Gastrocnemius medialis (tissue), 4 donors: ENCODE measurements around the gene TSPAN9. TPM values are rescaled to one million over a fixed set of nuclear protein-coding genes. Genes with fewer than 3 reads are reported as not detected.

Source experiments
- ATAC-seq, 2 donors: fragments of 150-250 bp; one replicate each; pipeline ENCODE4 v1.9.1; 2016
- DNase-seq, 2 donors: peaks; one replicate each; pipeline ENCODE4 v3.0.0-alpha.2; 2019
- H3K27ac ChIP-seq, 4 donors: fragments of 200-600 bp; sonication (generic); 1 replicate in 1 of 4; 2 replicates in 3 of 4; pipeline ENCODE4 v1.5.1; 2016 to 2018; ENCODE audit warnings: mild to moderate bottlenecking in 2 of 4, moderate library complexity in 1 of 4
- H3K27me3 ChIP-seq, 3 donors: fragments of 200-600 bp; sonication (generic) in 2 of 3; 1 replicate in 1 of 3; 2 replicates in 2 of 3; pipeline versions ENCODE4 v1.5.1 to v1.6.0; 2016 to 2019; ENCODE audit warnings: mild to moderate bottlenecking in 1 of 3, moderate library complexity in 1 of 3
- H3K36me3 ChIP-seq, 2 donors: fragments of 200-600 bp; sonication (generic) in 1 of 2; one replicate each; pipeline ENCODE4 v1.5.1; 2017 to 2018
- H3K4me1 ChIP-seq, 2 donors: fragments of 200-600 bp; sonication (generic) in 1 of 2; one replicate each; pipeline ENCODE4 v1.5.1; 2016 to 2017; ENCODE audit warnings: mild to moderate bottlenecking in 2 of 2
- H3K4me3 ChIP-seq, 4 donors: fragments of 200-600 bp; sonication (generic) in 3 of 4; 1 replicate in 1 of 4; 2 replicates in 3 of 4; pipeline ENCODE4 v1.5.1; 2016 to 2019; ENCODE audit warnings: mild to moderate bottlenecking in 2 of 4
- H3K9me3 ChIP-seq, 3 donors: fragments of 200-600 bp; sonication (generic) in 2 of 3; 1 replicate in 1 of 3; 2 replicates in 2 of 3; pipeline ENCODE4 v1.5.1; 2016 to 2019
- CTCF ChIP-seq, 5 experiments: fragments of 450-650 bp in 3 of 5; fragments of 200-600 bp in 2 of 5; sonication (generic) in 2 of 5; IDR thresholded peaks in 4 of 5; conservative IDR thresholded peaks in 1 of 5; 1 replicate in 4 of 5; 2 replicates in 1 of 5; pipeline ENCODE4 v1.5.1; 2016 to 2019; ENCODE audit warnings: antibody characterized with exemption in 5 of 5, mild to moderate bottlenecking in 3 of 5, moderate library complexity in 3 of 5
- POLR2A ChIP-seq, 2 donors: fragments of 450-650 bp; IDR thresholded peaks; one replicate each; pipeline ENCODE4 v1.6.1; 2017; ENCODE audit warnings: antibody characterized with exemption in 2 of 2, mild to moderate bottlenecking in 2 of 2, moderate library complexity in 2 of 2
- in situ Hi-C, 4 donors: fragments of 200-750 bp; cut with MboI; loops; one replicate each; pipeline versions ENCODE4 v1.15.0 to v1.8.0; 2017; ENCODE audit warnings: low sequenced_read_pairs in 4 of 4
- intact Hi-C: fragments of 100-400 bp; cut with DNase I; formaldehyde crosslinking; loops from one replicate; pipeline ENCODE4 v1.15.1; 2023; ENCODE audit warnings: low total_unique reads
- total RNA-seq, 4 donors: library from RNA; depleted of rRNA; stranded (reverse); fragments of >200 nt; gene quantifications; one replicate each; pipeline versions ENCODE4 v1.1.0 to v1.2.3, GENCODE V29; 2016

Gene TSPAN9
- total RNA-seq, 4 donors from 2014 or later, result 4.7 to 9.4 (median 7.4) TPM

DNA sequence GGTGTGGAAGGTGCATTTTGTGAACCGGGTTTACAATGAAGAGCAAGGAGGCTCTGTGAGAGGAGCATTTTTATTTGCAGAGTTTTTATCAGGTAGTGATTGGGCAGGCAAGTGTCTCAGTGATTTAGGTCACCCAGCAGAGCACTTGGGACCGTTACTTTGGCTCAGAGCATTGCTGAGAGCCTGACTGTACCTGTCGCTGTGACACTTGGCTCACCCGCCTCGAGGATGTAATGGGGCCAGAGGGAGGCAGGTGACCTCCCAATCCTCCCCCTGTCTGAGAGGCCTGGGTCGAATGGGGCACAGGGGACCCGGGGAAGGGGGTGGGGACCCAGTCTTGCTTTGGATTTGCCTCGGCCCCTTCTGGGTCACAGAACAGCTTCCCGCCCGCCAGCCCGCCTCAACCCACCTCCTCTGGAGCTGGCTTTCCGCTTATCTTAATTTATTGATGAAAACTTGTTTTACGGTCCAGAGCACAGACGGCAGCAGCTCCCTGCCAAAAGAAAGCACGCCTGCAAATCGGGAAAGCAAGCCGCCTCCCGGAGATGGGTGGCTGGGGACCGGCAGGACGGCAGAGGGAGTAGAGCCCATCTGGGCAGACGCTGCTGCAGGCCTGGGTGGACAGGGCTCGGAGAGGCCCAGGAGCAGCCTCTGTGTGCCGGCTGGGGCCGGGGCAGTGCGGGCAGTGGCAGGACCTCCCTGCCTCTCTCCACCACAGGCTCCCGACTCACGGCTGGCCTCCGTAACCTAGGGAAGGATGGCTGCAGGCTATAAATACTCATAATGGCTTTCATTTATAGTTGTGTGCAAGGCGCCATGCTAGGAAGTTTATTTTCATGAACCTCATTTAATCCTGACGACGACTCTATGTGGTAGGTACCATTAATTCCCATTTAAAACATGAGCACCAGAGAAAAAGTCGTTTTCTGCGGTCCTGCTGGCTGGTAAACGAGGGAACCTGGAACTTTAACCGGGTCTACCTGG, 187.1 kb downstream of the TSPAN9 start:
- H3K4me3 ChIP-seq, result no peak overlapping the region
- H3K4me1 ChIP-seq, result no peaks in the 10 kb centered on the region
- no peak overlapping the region for H3K27ac ChIP-seq
- intact Hi-C loops (no loop called here), in situ Hi-C loops (no loop called here)
- H3K9me3 ChIP-seq, result no peaks in the 10 kb centered on the region
- ATAC-seq (no peak), DNase-seq (no peak)
- H3K36me3 ChIP-seq, result no peaks in the 10 kb centered on the region
- H3K27me3 ChIP-seq, result no peaks in the 10 kb centered on the region
- TF ChIP-seq POLR2A (IDR thresholded peaks at IDR 0.05) (no peak), CTCF (IDR thresholded peaks at IDR 0.05 in 4 of 5, conservative IDR thresholded peaks at IDR 0.05 in 1 of 5) (no peak)

GRCh38 chr12:3265406-3265805, 188.2 kb downstream of the TSPAN9 start:
- ATAC-seq (no peak), DNase-seq (no peak)
- intact Hi-C loops, result no loop called here
- H3K4me1 ChIP-seq, result no peaks in the 10 kb centered on the region
- no peaks in the 10 kb centered on the region for H3K27me3 ChIP-seq
- H3K27ac ChIP-seq, result no peak overlapping the region
- in situ Hi-C loops, result loop anchor here in 2 of 4 donors (5.0 kb wide), 2 partner anchors 128 to 133 kb away; no protein-coding TSS in a partner anchor
- no peaks in the 10 kb centered on the region for H3K9me3 ChIP-seq
- H3K36me3 ChIP-seq, result no peaks in the 10 kb centered on the region
- TF ChIP-seq POLR2A (IDR thresholded peaks at IDR 0.05), result no peak
- no peak for TF ChIP-seq CTCF (IDR thresholded peaks at IDR 0.05 in 4 of 5, conservative IDR thresholded peaks at IDR 0.05 in 1 of 5)
- H3K4me3 ChIP-seq, result no peak overlapping the region

DNA sequence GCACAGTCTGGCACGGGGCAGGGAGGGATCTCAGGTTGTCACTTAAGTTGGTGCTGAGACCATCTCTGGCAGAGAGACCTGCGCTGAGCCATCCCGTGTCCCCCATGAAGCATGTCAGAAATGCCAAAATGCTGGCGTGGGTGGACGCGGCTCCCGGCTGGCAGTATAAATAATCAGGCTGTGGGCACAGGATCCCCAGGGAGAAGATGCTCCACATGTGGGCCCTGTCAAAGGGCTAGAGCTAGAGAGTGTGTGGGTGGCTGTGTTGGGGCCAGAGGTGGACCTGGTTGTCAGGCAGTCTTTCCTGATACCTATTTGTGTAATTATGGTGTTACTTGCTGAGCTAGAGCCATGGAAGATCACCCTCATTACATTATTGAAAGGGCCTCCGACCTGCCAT, 189.5 kb downstream of the TSPAN9 start:
- intact Hi-C loops (no loop called here), in situ Hi-C loops (loop anchor here in 2 of 4 donors (5.0 kb wide), 2 partner anchors 129 to 134 kb away; no protein-coding TSS in a partner anchor)
- DNase-seq (no peak), ATAC-seq (no peak)
- Histone ChIP-seq H3K9me3 (no peaks in the 10 kb centered on the region), H3K27me3 (no peaks in the 10 kb centered on the region), H3K4me1 (no peaks in the 10 kb centered on the region), H3K36me3 (no peaks in the 10 kb centered on the region), H3K4me3 (no peak overlapping the region), H3K27ac (no peak overlapping the region)
- TF ChIP-seq CTCF (IDR thresholded peaks at IDR 0.05 in 4 of 5, conservative IDR thresholded peaks at IDR 0.05 in 1 of 5) (no peak), POLR2A (IDR thresholded peaks at IDR 0.05) (no peak)

GRCh38 chr12:3267690-3268089, 190.5 kb downstream of the TSPAN9 start:
- H3K4me3 ChIP-seq, result no peak overlapping the region
- DNase-seq (no peak), ATAC-seq (no peak)
- no peaks in the 10 kb centered on the region for H3K27me3 ChIP-seq
- no peaks in the 10 kb centered on the region for H3K9me3 ChIP-seq
- no peaks in the 10 kb centered on the region for H3K4me1 ChIP-seq
- TF ChIP-seq CTCF (IDR thresholded peaks at IDR 0.05 in 4 of 5, conservative IDR thresholded peaks at IDR 0.05 in 1 of 5) (no peak), POLR2A (IDR thresholded peaks at IDR 0.05) (no peak)
- H3K36me3 ChIP-seq, result no peaks in the 10 kb centered on the region
- no peak overlapping the region for H3K27ac ChIP-seq
- in situ Hi-C loops, result loop anchor here in 2 of 4 donors (5.0 kb wide), 2 partner anchors 130 to 135 kb away; no protein-coding TSS in a partner anchor
- intact Hi-C loops, result no loop called here
